Psoas muscle (tissue), 8 donors: ENCODE results near the gene TRAF3. TPM values are rescaled to one million over a fixed set of nuclear protein-coding genes. Genes with fewer than 3 reads are reported as not detected.

Experiments
- ATAC-seq, 4 donors: fragments of 200-7000 bp; cut with Tn5 transposase; one replicate each; pipeline ENCODE4 v1.9.1; 2020; ENCODE audit warnings: moderate library complexity in 3 of 4, mild to moderate bottlenecking in 2 of 4
- DNase-seq, 2 donors: peaks; one replicate each; pipeline ENCODE4 v3.0.0-alpha.2; 2020
- H3K27ac ChIP-seq: fragments of 200-600 bp; one replicate; pipeline ENCODE4 v1.8.0; 2022
- H3K27me3 ChIP-seq, 3 donors: fragments of 200-600 bp in 1 of 3; one replicate each; pipeline versions ENCODE4 v1.6.1 to v1.8.0; 2013 to 2022; ENCODE audit warnings: low read length in 2 of 3, mild to moderate bottlenecking in 2 of 3, moderate library complexity in 1 of 3; ENCODE audit not compliant: insufficient read depth in 3 of 3
- H3K36me3 ChIP-seq, 2 donors: fragments of 200-600 bp in 1 of 2; one replicate each; pipeline versions ENCODE4 v1.6.1 to v1.8.0; 2013 to 2022; ENCODE audit warnings: low read depth in 1 of 2, mild to moderate bottlenecking in 1 of 2, moderate library complexity in 1 of 2; ENCODE audit not compliant: insufficient read depth in 1 of 2
- H3K4me1 ChIP-seq: fragments of 200-600 bp; one replicate; pipeline ENCODE4 v1.8.0; 2022
- H3K4me3 ChIP-seq: fragments of 200-600 bp; one replicate; pipeline ENCODE4 v1.8.0; 2022; ENCODE audit warnings: mild to moderate bottlenecking
- H3K9me3 ChIP-seq: fragments of 200-600 bp; one replicate; pipeline ENCODE4 v1.8.0; 2022
- CTCF ChIP-seq: fragments of 200-600 bp; IDR thresholded peaks from one replicate; pipeline ENCODE4 v1.8.0; 2022; ENCODE audit warnings: antibody characterized with exemption
- WGBS, 3 donors: extraction: QIAGEN DNeasy Blood & Tissue Kit; methylation state at CpG; one replicate each; pipeline versions ENCODE4 v1.1.6 to v1.1.7; 2013; 5-methylcytosine and 5-hydroxymethylcytosine counted together
- intact Hi-C, 2 donors: fragments of 100-400 bp; cut with DNase I; formaldehyde crosslinking; loops; one replicate each; pipeline versions ENCODE4 v1.11.0 to v1.14.2; 2022
- polyA plus RNA-seq, 3 donors: library from polyadenylated mRNA; stranded (reverse); fragments of 200-250 nt; gene quantifications; one replicate each; pipeline ENCODE4 v1.2.3, GENCODE V29; 2013
- total RNA-seq, 4 donors: library from RNA; stranded (reverse); fragmentation: NEBNext Ultra II Directional in 2 of 4; extraction: Animal tissue kit (Norgen Biotek cat#: 25700) in 2 of 4; gene quantifications; one replicate each; pipeline versions ENCODE4 v1.2.1 to v1.2.4, GENCODE V29; 2021 to 2023
- donor health status: healthy with polysubstance abuse.
- donor health status: DM: no; HTN: no; CAD: no; lungs with moderate emphysema.
- donor health status: Bipolar disorder and iron deficiency.
- donor health status: healthy.
- donor health status: DM: yes; HTN: yes; CAD: no.
- donor health status: DM: no; HTN: no; CAD: no.
- donor health status: DM: no; HTN: no; CAD: no.
- donor health status: DM: yes; HTN: yes; CAD: no.

The TRAF3 gene
- total and polyA plus RNA-seq, 7 donors, result 3.3 to 16.3 (median 8.1) TPM

GRCh38 chr14:102734436-102734835, 42.8 kb upstream of the TRAF3 start:
- Histone ChIP-seq H3K27ac (no peak overlapping the region), H3K27me3 (no peaks in the 10 kb centered on the region), H3K4me1 (no peaks in the 10 kb centered on the region), H3K9me3 (no peaks in the 10 kb centered on the region), H3K4me3 (no peak overlapping the region), H3K36me3 (peaks cover 0 to 8% of the 10 kb centered on the region in 2 donors)
- TF ChIP-seq CTCF, result no peak
- ATAC-seq (no peak), DNase-seq (no peak)
- intact Hi-C loops, result no loop called here
- 94 to 96% (median 94%) methylated on average over 12 of the region's 12 CpGs for WGBS, 3 donors

GRCh38 chr14:102736956-102737355, 40.3 kb upstream of the TRAF3 start:
- Histone ChIP-seq H3K36me3 (no peaks in the 10 kb centered on the region), H3K9me3 (peaks cover 7% of the 10 kb centered on the region), H3K27me3 (no peaks in the 10 kb centered on the region), H3K27ac (no peak overlapping the region), H3K4me3 (no peak overlapping the region), H3K4me1 (no peaks in the 10 kb centered on the region)
- no peak for DNase-seq
- WGBS, 3 donors, result 92 to 97% (median 93%) methylated on average over 3 of the region's 3 CpGs
- ATAC-seq, result no peak
- intact Hi-C loops, result no loop called here
- TF ChIP-seq CTCF, result no peak

GRCh38 chr14:102737402-102738372, 39.6 kb upstream of the TRAF3 start:
- Histone ChIP-seq H3K9me3 (peaks cover 10% of the 10 kb centered on the region), H3K27me3 (no peaks in the 10 kb centered on the region), H3K4me1 (no peaks in the 10 kb centered on the region), H3K36me3 (no peaks in the 10 kb centered on the region), H3K4me3 (no peak overlapping the region), H3K27ac (no peak overlapping the region)
- no peak for TF ChIP-seq CTCF
- no peak for DNase-seq
- 92 to 97% (median 94%) methylated on average over 18 of the region's 18 CpGs for WGBS, 3 donors
- intact Hi-C loops, result no loop called here
- ATAC-seq, result no peak

GRCh38 chr14:102738373-102739189, 38.7 kb upstream of the TRAF3 start:
- H3K9me3 ChIP-seq, result peaks cover 10% of the 10 kb centered on the region
- WGBS, 3 donors, result 78 to 79% (median 79%) methylated on average over 11 of the region's 11 CpGs
- DNase-seq (no peak), ATAC-seq (no peak)
- no peaks in the 10 kb centered on the region for H3K27me3 ChIP-seq
- TF ChIP-seq CTCF, result no peak
- no peak overlapping the region for H3K27ac ChIP-seq
- no peaks in the 10 kb centered on the region for H3K36me3 ChIP-seq
- intact Hi-C loops, result no loop called here
- no peak overlapping the region for H3K4me3 ChIP-seq
- H3K4me1 ChIP-seq, result no peaks in the 10 kb centered on the region
